ENCODE measurements around the gene SLCO2A1. TPM values are rescaled to one million over a fixed set of nuclear protein-coding genes. Genes with fewer than 3 reads are reported as not detected.

Gene SLCO2A1
- total RNA-seq, 2 donors from 2014 or later: 26.3 to 34.8 TPM

GRCh38 chr3:133894353-133895207 is 135.1 kb downstream of the SLCO2A1 start:
- Histone ChIP-seq H3K4me1 (peaks cover 6% of the 10 kb centered on the region), H3K9me3 (no peaks in the 10 kb centered on the region), H3K27me3 (peaks cover 23% of the 10 kb centered on the region), H3K4me3 (peak overlapping the region; percentile 47), H3K36me3 (no peaks in the 10 kb centered on the region), H3K27ac (no peak overlapping the region), H3K9ac (ENCODE audit: low read depth in 2 of 2, low read length in 2 of 2) (peak overlapping the region in 1 of 2 donors; percentile 16)
- DNase-seq: no peak
- TF ChIP-seq CTCF (IDR thresholded peaks at IDR 0.05): no peak
- intact Hi-C loops (cut with DNase I): no loop called here

- no peak overlapping the region for H3K4me3 ChIP-seq
Measured at GRCh38 chr3:133893683-133894352, 135.9 kb downstream of the SLCO2A1 start.

DNA sequence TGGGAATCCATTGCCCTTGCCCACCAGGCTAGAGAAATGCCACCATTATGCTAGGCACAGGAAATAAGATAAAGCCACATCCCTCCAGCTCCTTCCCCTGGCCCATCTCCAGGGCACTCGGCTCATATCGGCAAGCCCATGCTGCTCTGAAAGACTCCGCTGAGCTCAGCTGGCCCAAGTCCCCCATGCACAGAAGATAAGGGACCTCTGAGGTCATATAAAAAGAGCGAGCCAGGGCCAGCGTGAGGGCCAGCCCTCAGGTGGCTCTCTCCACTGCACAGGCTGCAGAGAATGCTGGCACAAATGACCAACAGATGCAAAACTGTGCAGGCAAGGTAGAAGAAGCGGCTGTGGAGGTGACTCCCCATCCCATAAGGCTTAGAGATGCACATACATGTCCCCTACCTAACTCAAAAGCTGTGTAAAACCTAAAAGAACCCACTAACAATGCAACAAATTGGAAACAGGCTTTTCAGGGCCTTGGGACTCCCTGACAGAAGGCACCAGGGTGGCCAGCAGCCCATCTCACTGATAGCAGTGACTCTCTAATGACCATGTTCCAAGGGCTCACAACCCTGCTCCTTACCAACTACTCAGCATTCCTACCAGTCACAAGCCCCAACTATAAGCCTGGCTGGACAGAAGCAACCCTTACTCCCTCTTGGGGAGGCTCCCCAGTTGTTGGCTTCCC is 137.0 kb downstream of the SLCO2A1 start:
- no peaks in the 10 kb centered on the region for H3K9me3 ChIP-seq
- intact Hi-C loops (cut with DNase I): no loop called here
- DNase-seq: peak; percentile 10

More at GRCh38 chr3:133893683-133894352, 135.9 kb downstream of the SLCO2A1 start:
- H3K4me1 ChIP-seq: peaks cover 6% of the 10 kb centered on the region
- no peaks in the 10 kb centered on the region for H3K36me3 ChIP-seq
- TF ChIP-seq CTCF (IDR thresholded peaks at IDR 0.05): no peak
- H3K27ac ChIP-seq: no peak overlapping the region
- H3K9ac ChIP-seq (ENCODE audit: low read depth in 2 of 2, low read length in 2 of 2): no peak overlapping the region
- no peaks in the 10 kb centered on the region for H3K9me3 ChIP-seq
- H3K27me3 ChIP-seq: peaks cover 23% of the 10 kb centered on the region
- DNase-seq: no peak
- intact Hi-C loops (cut with DNase I): no loop called here

GRCh38 chr3:133891662-133892378 is 137.9 kb downstream of the SLCO2A1 start:
- Histone ChIP-seq H3K9ac (ENCODE audit: low read depth in 2 of 2, low read length in 2 of 2) (no peak overlapping the region), H3K27me3 (peaks cover 23% of the 10 kb centered on the region), H3K27ac (no peak overlapping the region), H3K4me3 (no peak overlapping the region), H3K9me3 (no peaks in the 10 kb centered on the region), H3K36me3 (no peaks in the 10 kb centered on the region), H3K4me1 (peaks cover 6% of the 10 kb centered on the region)
- intact Hi-C loops (cut with DNase I): no loop called here
- peak; percentile 15 for DNase-seq
- no peak for TF ChIP-seq CTCF (IDR thresholded peaks at IDR 0.05)

More for the DNA sequence above, 137.0 kb downstream of the SLCO2A1 start:
- no peak for TF ChIP-seq CTCF (IDR thresholded peaks at IDR 0.05)
- H3K36me3 ChIP-seq: no peaks in the 10 kb centered on the region
- H3K4me1 ChIP-seq: peaks cover 6% of the 10 kb centered on the region
- H3K27me3 ChIP-seq: peaks cover 23% of the 10 kb centered on the region
- H3K9ac ChIP-seq (ENCODE audit: low read depth in 2 of 2, low read length in 2 of 2): no peak overlapping the region
- no peak overlapping the region for H3K4me3 ChIP-seq
- no peak overlapping the region for H3K27ac ChIP-seq

Measured in colonic mucosa (tissue), 4 donors.